SW480 (cell line): ENCODE data around the gene SLC6A17.

Experiments
- DNase-seq: peaks from one replicate; pipeline ENCODE4 v3.0.0-alpha.2; 2016; ENCODE audit warnings: low spot score

The SLC6A17 gene

DNA sequence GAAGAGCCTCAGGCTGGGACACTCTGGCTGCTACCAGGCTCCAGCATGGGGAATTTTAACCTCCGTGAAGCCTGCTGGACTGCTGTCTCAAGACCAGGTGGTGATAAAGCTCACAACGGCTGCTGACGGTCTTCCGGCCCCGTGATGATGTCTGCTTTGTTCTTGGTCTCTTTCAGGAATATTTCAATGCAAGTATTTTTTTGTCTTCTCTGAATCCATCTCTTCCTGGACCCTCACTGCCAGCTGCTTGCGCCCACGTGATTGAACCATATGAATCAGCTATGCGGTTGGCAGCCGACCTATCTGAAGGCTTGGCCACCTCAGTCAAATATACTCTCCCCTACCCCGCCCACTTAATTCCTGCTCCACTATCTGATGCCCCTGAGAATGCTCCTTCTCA, 14.6 kb upstream of the SLC6A17 start:
- DNase-seq: peak; percentile 7

DNA sequence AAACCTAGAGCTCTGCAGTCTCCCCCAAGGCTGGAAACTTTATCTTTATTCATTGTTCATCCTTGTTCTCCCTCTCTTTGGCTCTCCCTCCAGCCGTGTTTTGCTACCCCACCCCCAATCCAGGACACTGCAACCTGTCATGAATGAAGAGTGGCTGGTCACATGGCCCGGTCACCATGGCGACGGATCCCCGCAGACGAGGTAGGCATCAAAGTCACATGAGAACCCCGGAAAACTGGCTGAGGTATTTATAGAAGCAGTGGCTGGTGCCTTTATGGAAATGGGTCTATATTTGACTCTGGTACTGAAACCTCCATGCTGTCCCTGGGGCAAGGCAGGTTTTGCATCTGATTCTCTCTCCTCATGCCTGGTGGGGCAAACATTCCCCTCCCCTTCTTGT, 13.4 kb upstream of the SLC6A17 start:
- peak; percentile 73 for DNase-seq

DNA sequence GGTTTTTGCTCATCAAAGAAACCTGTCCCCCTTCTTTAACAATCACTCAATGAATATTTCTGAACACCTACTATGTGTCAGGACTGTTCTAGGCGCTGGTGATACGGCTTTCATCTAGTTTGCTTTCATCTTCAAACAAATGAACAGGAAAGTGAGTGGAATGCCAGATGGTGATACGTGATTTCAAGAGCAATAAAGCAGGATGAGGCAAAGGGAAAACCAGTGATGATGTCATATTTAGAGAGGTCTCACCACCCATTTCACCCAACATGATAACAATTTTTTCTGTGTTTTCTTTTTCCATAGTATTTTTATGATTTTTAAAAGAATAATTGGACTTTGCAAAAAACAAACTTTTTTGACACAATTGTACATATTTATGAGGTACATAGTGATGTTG, 11.3 kb upstream of the SLC6A17 start:
- DNase-seq: no peak

DNA sequence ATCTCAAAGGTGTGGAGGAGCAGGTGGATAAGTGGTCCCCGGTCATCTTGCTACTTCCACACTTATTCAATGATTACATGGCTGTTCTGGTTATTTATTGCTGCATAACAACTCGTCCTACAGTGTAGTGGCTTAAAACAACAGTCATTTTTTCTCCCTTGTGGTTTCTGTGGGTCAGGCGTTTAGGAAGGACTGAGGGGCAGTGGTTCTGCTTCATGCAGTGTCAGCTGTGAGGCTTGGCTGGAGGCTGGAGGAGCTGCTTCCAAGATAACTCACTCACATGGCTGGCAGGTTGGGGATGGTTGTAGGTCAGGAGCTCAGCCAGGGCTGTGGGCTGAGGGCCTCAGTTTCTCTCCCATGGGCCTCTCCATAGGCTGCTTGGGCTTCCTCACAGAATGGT, 5.9 kb upstream of the SLC6A17 start:
- DNase-seq: no peak

DNA sequence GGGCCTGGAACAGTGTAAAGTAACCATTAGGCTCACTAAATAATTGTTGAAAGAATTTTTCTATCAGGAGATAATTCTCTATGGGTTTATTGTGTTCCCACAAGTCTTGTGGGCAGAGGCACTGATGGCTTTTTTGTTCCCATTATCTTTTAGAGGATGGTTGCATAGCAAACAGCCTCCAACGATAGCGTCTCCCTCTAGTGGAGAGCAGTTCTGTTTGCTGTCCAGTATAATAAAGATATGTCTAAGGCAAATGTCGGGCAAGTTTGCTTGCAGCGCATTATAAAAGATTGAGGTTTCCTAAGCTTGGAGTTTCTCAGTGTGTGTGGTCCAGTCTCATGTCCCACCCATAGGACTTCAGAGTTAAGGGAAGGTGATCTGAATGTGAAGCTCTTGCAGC, 1.3 kb upstream of the SLC6A17 start:
- peak; percentile 11 for DNase-seq

DNA sequence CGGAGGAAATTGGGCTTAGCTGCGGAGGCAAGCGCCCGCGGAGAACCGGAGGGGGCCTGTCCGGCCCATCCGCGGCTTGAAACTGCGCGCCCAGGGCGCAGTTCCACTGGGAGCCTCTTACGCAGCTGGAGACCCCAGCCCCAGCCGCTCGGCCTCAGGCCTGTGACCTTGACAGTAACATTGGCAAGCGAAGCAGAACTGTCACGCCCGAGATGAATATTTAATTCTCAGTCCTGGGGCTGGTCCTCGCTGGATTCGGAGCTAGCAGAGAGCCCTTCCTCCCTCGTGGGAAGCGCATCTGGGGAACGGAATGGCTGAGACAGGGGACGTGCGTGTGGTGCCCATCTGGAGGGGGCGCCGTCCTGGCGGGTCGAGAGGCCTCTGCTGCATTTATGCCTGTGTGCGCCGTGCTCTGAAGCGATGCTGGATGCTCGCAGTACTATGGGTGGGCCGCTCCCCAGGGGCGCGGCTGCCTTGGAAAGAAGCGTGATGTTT, 928 bp downstream of the SLC6A17 start:
- no peak for DNase-seq

DNA sequence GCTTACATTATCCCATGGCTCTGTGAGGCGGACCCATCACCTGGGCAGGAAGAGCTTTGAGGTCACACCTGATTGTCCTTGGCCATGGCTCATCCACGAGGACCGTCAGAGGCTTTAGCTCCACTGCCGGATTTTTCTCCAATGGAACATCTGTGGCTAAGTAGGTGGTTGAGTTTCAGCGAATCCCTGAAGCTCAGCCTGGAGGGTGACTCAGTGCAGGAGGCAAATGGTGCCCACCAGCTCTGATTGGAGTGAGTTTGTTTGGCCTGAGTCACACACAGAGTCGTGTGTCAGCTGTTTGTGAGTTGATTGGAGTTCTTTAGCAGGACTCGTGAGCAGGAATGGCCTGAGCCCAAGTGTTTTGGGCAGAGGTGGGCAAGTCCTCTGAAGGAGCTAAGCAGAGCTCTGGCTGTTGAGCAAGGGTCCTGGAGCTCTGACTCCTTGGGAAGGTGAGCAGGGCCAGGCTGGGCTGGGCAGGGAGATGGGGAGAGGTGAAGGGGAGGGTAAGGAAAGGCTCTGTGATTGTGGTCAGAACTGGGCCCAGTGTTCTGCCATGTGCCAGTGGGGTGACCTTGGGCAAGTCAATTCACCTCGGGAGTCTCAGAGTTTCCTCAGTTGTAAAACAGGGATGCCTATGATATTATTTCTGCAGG, 2.0 kb downstream of the SLC6A17 start:
- peak; percentile 29 for DNase-seq

DNA sequence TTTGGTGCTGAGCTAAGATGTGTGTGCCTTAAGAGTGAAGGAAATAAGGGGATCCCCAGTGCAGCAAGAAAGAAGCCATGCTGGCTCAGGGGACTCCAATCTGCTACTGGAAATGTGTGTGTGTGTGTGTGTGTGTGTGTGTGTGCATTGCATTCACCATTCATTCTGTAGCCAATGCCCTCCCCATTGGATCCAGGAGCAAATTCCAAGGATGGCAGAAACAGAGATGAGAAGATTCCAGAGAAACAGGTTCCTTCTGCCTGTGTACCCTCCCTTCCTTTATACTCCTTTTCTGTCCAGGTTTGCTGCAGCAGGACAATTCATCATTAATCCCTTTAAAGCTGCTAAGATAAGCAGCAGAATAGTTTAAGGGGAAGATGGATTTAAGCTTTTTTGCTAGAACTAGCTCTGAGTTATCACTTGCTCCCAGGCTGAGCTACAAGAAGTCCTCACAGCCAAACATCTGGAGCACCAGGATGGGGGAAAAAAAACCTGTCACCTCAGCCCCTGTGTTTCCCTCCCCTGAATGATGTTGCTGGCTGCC, 3.2 kb downstream of the SLC6A17 start:
- no peak for DNase-seq

DNA sequence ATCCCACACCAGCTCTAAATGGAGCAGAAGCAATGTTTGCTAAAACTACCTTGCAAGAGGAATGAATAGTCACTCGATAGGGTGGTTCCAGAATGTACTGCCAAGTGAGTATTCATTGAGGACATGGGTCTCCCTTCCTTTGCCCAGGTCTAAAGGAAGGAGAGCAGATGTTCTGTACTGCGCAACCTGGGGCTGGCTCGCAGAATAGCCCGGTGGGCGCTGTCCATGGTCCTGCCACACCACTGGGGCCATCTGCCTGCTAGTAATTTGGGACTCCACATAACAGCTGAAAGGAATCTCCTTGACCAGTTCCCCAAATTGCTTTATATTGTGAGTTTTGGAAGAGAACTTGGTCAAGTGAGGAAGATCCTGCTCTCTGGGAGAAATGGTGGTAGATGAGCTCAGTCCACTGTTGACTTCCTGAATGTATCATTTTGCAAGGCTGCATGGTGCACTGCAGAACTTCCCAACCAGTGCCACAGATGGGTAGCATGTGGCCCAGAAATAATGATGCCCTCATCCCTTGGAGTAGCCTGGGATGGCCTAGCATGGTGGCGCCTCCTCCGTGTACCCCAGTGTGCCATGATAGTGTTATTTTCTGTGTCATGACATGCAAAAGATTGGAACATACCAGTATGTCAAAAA, 5.7 kb downstream of the SLC6A17 start:
- peak; percentile 17 for DNase-seq

DNA sequence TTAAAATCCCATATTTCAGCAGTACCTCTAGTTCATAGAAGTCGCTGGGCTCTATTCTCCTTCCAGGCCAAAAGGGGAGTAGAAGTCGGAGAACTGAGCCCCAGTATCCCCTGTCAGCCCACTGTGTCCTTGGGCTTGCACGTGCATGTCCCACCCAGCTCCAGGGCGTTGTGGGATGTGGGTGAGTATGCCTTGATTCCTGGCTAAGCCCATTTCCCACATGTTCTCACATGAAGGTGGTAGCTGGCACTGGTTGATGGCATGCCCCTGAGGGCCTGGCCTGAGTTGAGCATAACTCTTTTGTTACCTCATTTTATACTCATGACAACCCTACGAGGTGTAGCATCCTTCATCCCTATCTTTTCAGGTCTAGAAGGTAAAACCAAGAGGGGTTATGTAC, 8.0 kb downstream of the SLC6A17 start:
- no peak for DNase-seq

DNA sequence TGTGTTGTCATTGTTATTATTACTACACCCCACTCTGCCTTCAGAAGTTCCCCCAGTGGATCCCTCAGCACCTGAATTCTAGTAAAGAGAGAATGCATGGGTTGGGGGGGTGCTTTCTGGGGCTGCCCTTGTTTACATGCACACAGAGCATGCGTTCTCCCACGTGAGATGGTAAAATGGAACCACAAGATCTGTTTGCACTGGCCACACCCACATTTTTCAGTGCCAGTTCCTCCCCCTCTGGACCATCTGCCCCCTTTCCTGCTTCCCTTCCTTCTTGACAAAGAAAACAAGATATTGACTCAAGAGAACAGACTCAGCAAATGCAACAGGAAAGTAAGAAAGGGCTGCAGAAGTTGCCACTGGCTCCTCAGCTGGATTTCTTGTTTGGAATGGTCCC, 8.9 kb downstream of the SLC6A17 start:
- peak; percentile 15 for DNase-seq

DNA sequence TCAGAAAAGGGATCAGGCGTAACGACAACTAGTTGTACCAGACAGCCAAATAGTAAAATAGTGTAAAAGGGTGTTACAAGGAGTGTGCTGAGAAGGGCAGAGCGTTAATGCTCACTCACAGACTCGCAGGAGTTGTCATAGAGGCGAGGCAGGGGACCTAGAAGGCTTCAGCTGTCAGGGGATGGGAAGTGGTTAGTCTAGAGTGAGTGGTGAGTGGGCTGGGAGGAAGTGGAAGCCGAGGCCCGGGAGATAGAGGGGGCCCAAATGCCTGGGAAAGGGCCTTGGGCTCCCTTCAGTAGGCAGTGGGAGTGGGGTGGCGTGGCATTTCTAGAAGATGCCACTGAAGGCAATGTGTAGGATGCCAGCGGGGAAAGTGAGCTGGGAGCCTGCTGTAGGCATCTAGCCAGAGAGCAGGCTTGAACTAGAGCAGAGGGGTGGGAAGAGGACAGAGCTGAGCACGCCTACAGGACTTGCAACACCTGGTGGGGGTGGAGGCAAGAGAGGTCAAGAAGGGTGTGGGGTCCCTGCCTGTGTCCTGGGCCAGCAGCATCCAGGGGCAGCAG, 10.3 kb downstream of the SLC6A17 start:
- no peak for DNase-seq

DNA sequence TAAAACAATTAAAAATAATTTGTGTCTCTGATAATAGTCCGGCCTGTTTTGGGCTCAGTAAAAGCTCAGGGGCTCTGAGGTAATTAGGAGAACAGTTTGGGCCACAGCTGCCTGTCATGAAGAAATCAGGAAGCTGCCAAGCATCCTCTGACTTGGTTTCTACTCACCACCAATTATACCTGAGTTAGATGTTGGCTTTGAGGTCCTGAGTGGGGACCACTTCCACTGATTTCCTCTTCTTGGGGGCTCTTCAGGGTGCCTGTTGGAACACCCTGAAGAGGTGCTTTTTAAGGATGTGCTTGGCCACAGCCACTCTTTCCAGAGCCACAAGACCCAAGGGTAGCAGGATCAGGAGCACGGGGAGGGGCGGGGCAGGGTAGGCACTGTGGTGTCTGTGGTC, 10.9 kb downstream of the SLC6A17 start:
- DNase-seq: no peak

DNA sequence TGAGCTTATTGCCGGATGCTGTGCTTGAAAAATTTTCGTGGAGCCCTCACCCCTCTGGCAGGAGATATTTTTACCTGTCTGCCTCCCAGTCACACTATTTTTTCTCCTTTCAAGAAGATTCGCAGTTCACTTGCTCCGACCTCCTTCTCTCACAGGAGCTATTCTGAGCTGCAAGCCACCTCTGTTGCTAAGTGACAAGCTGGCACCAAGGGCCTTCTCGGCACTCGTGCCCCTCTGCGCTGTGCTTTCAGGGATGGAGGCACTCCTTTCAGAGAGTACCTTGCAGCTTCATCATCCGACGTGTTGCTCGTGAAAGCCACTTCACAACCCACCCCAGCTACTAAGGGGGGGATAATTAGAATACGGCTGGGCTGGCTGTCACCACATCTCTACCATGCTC, 11.6 kb downstream of the SLC6A17 start:
- no peak for DNase-seq

DNA sequence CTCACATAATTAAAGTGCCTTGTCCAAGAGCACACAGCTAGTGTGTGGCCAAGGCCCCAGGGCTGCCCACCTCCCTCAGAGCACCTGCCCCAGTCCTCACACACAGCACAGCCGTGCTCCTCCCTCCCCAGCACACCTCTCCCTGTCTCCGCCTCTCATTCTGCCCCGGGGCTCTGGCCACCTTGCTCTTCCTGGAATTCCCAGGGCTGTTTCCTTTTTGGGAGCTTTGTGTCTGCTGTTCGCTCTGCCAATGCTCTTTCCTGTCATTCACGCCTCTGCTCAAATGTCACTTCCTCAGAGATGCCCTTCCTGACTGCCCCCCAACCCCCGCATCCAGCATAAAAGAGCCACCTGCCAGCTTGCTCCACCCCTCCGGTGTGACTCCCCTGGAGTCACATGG, 13.3 kb downstream of the SLC6A17 start:
- DNase-seq: peak; percentile 8

DNA sequence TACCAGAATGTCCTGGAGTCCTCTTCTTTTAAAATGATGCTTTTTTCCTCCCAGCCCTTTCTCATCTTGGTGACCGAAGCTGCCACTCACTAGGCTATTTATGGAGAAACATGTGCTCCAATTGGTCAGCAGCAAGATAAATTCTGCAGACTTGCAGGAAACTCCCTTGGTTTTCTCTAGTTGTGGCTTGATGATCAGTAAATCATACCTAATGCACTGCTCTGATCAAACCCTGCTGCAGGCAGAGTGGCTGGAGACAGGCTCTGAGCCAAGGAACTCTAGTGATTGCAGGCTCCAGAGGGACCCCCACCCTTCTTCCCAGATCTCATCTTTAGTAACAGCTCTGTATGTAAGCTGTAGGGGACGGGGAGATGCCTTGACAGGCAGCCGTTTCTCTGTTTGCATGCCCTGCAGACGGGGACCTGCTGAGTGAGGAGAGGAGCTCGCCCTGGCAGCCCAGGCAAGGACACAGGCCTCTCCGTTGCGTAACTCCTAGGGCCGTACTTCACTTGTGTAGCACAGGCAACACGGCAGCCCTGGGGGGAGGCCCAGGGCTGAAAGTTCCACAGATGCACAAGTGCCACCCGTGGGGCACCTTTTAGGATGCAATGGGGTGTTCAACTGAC, 14.5 kb downstream of the SLC6A17 start:
- DNase-seq: no peak

DNA sequence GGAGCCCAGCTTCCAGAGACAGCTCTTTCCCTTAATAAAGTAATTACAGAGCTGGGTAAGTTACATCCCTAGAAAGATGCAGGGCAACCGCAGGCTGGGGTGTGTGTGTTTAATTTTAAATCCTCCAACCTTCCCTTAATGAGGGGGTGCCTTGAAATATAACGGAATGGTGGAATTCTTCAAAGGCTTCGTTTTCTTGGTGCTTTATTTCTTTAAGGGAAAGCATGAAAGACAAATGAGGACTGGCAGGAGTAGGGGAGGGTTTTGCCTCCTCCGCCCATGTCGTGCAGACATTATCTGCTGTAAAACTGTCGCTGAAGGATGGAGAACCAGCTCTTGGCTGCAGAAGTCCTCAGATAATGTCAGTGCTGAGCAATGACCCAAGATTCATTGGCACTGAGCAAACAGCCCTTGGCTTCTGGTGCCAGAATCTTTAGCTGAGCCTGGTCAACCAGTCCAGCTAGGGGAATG, 15.5 kb downstream of the SLC6A17 start:
- DNase-seq: no peak

DNA sequence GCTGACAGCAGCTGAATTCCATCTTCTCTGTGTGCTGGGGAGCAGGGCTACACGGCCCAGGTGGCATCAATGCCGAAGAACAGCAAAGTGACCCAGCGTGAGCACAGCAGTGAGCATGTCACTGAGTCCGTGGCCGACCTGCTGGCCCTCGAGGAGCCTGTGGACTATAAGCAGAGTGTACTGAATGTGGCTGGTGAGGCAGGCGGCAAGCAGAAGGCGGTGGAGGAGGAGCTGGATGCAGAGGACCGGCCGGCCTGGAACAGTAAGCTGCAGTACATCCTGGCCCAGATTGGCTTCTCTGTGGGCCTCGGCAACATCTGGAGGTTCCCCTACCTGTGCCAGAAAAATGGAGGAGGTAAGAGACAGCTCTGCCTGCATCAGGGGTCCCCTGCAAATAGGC, 16.6 kb downstream of the SLC6A17 start:
- no peak for DNase-seq

DNA sequence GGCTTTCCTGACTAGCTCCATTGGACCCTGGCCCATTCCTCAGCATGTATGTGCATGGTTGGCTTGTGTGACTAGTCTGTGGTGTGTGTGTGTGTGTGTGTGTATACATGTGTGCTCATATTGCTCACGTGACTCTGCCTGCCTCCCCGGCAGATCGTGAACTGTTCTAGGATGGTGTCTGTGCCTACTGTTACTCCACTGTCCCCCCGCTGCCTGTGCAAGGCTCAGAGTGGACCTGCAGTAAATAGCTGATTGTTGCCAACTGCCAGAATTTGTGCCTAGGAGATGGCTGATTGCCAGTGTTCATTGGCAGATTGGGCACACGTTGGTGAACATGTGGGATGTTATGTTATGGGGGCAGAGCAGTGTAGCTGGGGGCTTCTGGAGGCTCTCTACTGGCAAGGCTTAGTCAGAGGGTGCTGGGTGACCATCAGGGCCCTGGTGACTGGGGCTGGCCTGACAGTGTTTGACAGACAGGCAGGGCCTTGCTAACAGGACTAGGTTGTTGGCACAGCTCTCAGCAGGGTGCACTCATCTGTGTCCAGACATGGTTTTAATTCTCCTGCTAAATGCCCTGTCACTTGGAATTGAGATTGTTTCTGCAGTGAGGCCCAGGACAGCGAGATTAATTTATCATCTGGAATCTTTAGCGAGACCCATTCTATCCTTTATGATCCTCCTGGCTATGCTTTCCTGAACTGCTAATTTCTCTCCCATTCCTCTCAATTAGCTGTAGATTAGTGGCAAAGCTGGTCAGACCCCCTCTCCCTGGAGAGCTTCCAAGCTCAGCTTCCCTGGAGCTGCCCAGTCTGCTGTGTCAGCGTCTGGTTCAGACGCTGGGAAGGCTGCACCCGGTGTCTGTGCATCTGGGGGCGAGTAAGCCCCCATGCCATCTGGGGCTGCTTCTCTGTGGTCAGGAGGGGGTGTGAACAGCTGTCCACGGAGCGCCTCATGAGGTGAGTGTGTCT, 20.8 kb downstream of the SLC6A17 start:
- DNase-seq: no peak

DNA sequence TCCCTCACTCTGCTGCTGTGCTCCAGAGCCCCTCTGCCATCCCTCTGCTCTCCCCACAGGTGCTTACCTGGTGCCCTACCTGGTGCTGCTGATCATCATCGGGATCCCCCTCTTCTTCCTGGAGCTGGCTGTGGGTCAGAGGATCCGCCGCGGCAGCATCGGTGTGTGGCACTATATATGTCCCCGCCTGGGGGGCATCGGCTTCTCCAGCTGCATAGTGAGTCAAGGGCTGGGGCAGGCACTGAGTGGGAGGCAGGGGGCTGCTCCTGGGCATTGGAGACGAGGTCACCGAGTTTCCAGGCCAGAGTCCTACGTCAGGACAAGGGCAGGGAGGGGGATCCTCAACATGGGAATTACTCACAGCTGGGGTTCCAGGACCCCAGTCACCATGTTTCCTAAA, 21.7 kb downstream of the SLC6A17 start:
- no peak for DNase-seq

DNA sequence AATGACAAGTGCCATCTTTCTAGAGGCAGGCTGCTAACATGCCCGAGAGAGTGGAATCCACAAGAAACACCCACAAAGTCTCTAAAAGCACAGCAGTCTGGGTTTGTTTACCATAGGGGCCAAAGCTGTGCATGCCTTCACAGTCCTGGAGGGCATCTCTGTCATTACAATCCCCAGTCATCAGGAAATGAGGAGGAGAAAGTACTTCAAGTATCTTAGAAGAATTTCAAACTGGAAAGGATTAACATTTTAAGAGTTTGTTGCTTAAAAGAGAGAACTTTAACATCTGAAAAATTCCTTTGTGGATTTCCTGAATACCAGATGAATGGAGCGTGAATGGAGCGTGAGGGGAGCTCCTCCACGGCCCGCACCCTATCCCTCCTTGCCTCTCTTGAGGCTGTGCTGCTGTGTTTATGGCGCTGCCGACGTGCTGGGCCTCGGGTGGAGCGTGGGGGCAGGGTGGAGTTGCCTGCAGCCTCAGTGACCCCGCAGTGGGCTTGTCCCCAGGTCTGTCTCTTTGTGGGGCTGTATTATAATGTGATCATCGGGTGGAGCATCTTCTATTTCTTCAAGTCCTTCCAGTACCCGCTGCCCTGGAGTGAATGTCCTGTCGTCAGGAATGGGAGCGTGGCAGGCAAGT, 23.3 kb downstream of the SLC6A17 start:
- DNase-seq: no peak
